LHCN-M2 (cell line): ENCODE data around the gene SLC6A13. TPM values are rescaled to one million over a fixed set of nuclear protein-coding genes. Genes with fewer than 3 reads are reported as not detected.

ENCODE experiments used
- DNase-seq: peaks from one replicate; pipeline ENCODE4 v3.0.0-alpha.2; 2012; ENCODE audit warnings: low read depth
- total RNA-seq: library from RNA; depleted of rRNA; stranded (reverse); fragments of >200 nt; gene quantifications from 2 replicates; pipeline ENCODE4 v1.2.3, GENCODE V29; 2014; rRNA removed

SLC6A13 gene
- total RNA-seq, 1 experiment from 2014 or later = 0.11 TPM

- DNase-seq = no peak
Measured at GRCh38 chr12:178829-179109, 83.9 kb downstream of the SLC6A13 start.

- no peak for DNase-seq
Measured at GRCh38 chr12:177980-178828, 84.4 kb downstream of the SLC6A13 start.

GRCh38 chr12:177336-177979 is 85.2 kb downstream of the SLC6A13 start:
- DNase-seq = no peak

GRCh38 chr12:176321-177181 is 86.1 kb downstream of the SLC6A13 start:
- DNase-seq = peak; percentile 59

GRCh38 chr12:175759-176158 is 86.9 kb downstream of the SLC6A13 start:
- DNase-seq = no peak

- DNase-seq = no peak
Measured at GRCh38 chr12:175250-175649, 87.4 kb downstream of the SLC6A13 start.

- DNase-seq = no peak
Measured at GRCh38 chr12:174596-174995, 88.0 kb downstream of the SLC6A13 start.

GRCh38 chr12:174124-174523 is 88.5 kb downstream of the SLC6A13 start:
- no peak for DNase-seq

- DNase-seq = no peak
Measured at GRCh38 chr12:172732-173161, 89.9 kb downstream of the SLC6A13 start.

GRCh38 chr12:171743-172676 is 90.6 kb downstream of the SLC6A13 start:
- no peak for DNase-seq

GRCh38 chr12:171276-171675 is 91.4 kb downstream of the SLC6A13 start:
- DNase-seq = no peak

Other genes starting within 250 kb of the SLC6A13 start
- not detected in 2 replicates for gene IQSEC3, start 196.1 kb downstream of the SLC6A13 start, total RNA-seq
- gene SLC6A12, start 48.7 kb downstream of the SLC6A13 start, total RNA-seq = not detected in 2 replicates
- gene KDM5A, start 126.5 kb upstream of the SLC6A13 start, total RNA-seq = 32.4 and 40.2 TPM in 2 replicates
- gene CCDC77, start 138.8 kb upstream of the SLC6A13 start, total RNA-seq = 25.2 and 31.8 TPM in 2 replicates
- gene B4GALNT3, start 197.1 kb upstream of the SLC6A13 start, total RNA-seq = 0.06 and 0.19 TPM in 2 replicates